Vagina (tissue), 2 donors: ENCODE measurements around the gene LRRC17.

Experiments
- CTCF ChIP-seq, 3 experiments: fragments of 450-650 bp in 2 of 3; fragments of 200-600 bp in 1 of 3; sonication (generic) in 1 of 3; IDR thresholded peaks; one replicate each; pipeline ENCODE4 v1.5.1; 2017 to 2019; ENCODE audit warnings: antibody characterized with exemption in 3 of 3, mild to moderate bottlenecking in 2 of 3, moderate library complexity in 2 of 3
- POLR2A ChIP-seq, 2 donors: fragments of 450-650 bp; IDR thresholded peaks; one replicate each; pipeline ENCODE4 v1.6.1; 2017; ENCODE audit warnings: antibody characterized with exemption in 2 of 2, mild to moderate bottlenecking in 2 of 2, moderate library complexity in 2 of 2
- POLR2AphosphoS5 ChIP-seq, 2 donors: sonication (generic); formaldehyde crosslinking; IDR thresholded peaks; one replicate each; pipeline ENCODE4 v1.9.0; 2017; ENCODE audit warnings: antibody characterized with exemption in 2 of 2, mild to moderate bottlenecking in 2 of 2, low read depth in 1 of 2; ENCODE audit not compliant: insufficient read depth in 1 of 2

GRCh38 chr7:102991077-102991539 lies 78.3 kb downstream of the LRRC17 start:
- no peak for TF ChIP-seq CTCF (IDR thresholded peaks at IDR 0.05)
- TF ChIP-seq POLR2A (IDR thresholded peaks at IDR 0.05) = no peak
- TF ChIP-seq POLR2AphosphoS5 (IDR thresholded peaks at IDR 0.05; ENCODE audit: insufficient read depth in 1 of 2, low read depth in 1 of 2) = no peak
